WTC11 (cell line): ENCODE data around the gene ZNF248. TPM values are rescaled to one million over a fixed set of nuclear protein-coding genes. Genes with fewer than 3 reads are reported as not detected.

Experiments used
- ATAC-seq: fragments of 200-7000 bp; cut with Tn5 transposase; 2 replicates; pipeline ENCODE4 v1.10.0; 2021; ENCODE audit warnings: mild to moderate bottlenecking, moderate library complexity
- CTCF ChIA-PET: fragments of 300-600 bp; sonication (Branson Sonifier 250); formaldehyde crosslinking; loops from one replicate; lab custom pipeline; 2021; ENCODE audit warnings: antibody characterized with exemption; lab: Charles Lee
- POLR2A ChIA-PET: fragments of 350-600 bp; sonication (Branson Sonifier 250); formaldehyde crosslinking; loops from one replicate; lab custom pipeline; 2021; ENCODE audit warnings: antibody characterized with exemption; lab: Charles Lee
- DNase-seq: peaks from one replicate; pipeline ENCODE4 v3.0.0; 2021; ENCODE audit warnings: low spot score
- H3K27ac Mint-ChIP-seq: 2 replicates; pipeline ENCODE4 v1.8.0; 2021; ENCODE audit warnings: mixed read lengths
- H3K27me3 Mint-ChIP-seq: 2 replicates; pipeline ENCODE4 v1.8.0; 2021; ENCODE audit warnings: low read depth, mild to moderate bottlenecking, moderate library complexity, mixed read lengths
- H3K36me3 Mint-ChIP-seq: 2 replicates; pipeline ENCODE4 v1.8.0; 2021; ENCODE audit warnings: mixed read lengths
- H3K4me1 Mint-ChIP-seq: 2 replicates; pipeline ENCODE4 v1.8.0; 2022; ENCODE audit warnings: mixed read lengths
- H3K4me3 Mint-ChIP-seq: 2 replicates; pipeline ENCODE4 v1.8.0; 2021; ENCODE audit warnings: mild to moderate bottlenecking, moderate library complexity, mixed read lengths
- H3K9me3 Mint-ChIP-seq: 2 replicates; pipeline ENCODE4 v1.8.0; 2021; ENCODE audit warnings: mixed read lengths
- AFF4 ChIP-seq: sonication (generic); formaldehyde crosslinking; IDR thresholded peaks from 2 replicates; pipeline ENCODE4 v1.8.1; 2023; ENCODE audit warnings: mild to moderate bottlenecking, missing genetic modification reagents, borderline replicate concordance
- ATF1 ChIP-seq: sonication (generic); formaldehyde crosslinking; IDR thresholded peaks from 2 replicates; pipeline ENCODE4 v1.8.1; 2023; ENCODE audit warnings: mild to moderate bottlenecking, moderate library complexity, missing genetic modification reagents
- CREB1 ChIP-seq: sonication (generic); formaldehyde crosslinking; IDR thresholded peaks from 2 replicates; pipeline ENCODE4 v1.8.0; 2023; ENCODE audit warnings: mild to moderate bottlenecking, missing genetic modification reagents
- ESRRA ChIP-seq: sonication (generic); formaldehyde crosslinking; IDR thresholded peaks from 2 replicates; pipeline ENCODE4 v1.8.1; 2022; ENCODE audit warnings: mild to moderate bottlenecking, missing genetic modification reagents, borderline replicate concordance
- FOXJ3 ChIP-seq: sonication (generic); formaldehyde crosslinking; IDR thresholded peaks from 2 replicates; pipeline ENCODE4 v1.9.0; 2021; ENCODE audit warnings: missing genetic modification reagents, mild to moderate bottlenecking, borderline replicate concordance
- GABPB1 ChIP-seq: sonication (generic); formaldehyde crosslinking; IDR thresholded peaks from 2 replicates; pipeline ENCODE4 v1.8.1; 2023; ENCODE audit warnings: mild to moderate bottlenecking, missing genetic modification reagents
- HMGA2 ChIP-seq: fragments of 250-450 bp; sonication (Bioruptor Pico); IDR thresholded peaks from 2 replicates; pipeline ENCODE4 v1.4.0; 2021; ENCODE audit warnings: mild to moderate bottlenecking, moderate library complexity
- JAZF1 ChIP-seq: fragments of 250-450 bp; sonication (Bioruptor Pico); IDR thresholded peaks from 2 replicates; pipeline ENCODE4 v1.9.0; 2021; ENCODE audit warnings: moderate library complexity, mild to moderate bottlenecking, inconsistent platforms
- KAT7 ChIP-seq: sonication (generic); formaldehyde crosslinking; IDR thresholded peaks from 2 replicates; pipeline ENCODE4 v1.8.1; 2023; ENCODE audit warnings: missing genetic modification reagents, mild to moderate bottlenecking, borderline replicate concordance
- NR1H2 ChIP-seq: sonication (generic); formaldehyde crosslinking; IDR thresholded peaks from 2 replicates; pipeline ENCODE4 v1.9.0; 2021; ENCODE audit warnings: mild to moderate bottlenecking, moderate library complexity, missing genetic modification reagents
- SMAD3 ChIP-seq: sonication (generic); formaldehyde crosslinking; IDR thresholded peaks from 2 replicates; pipeline ENCODE4 v1.8.0; 2022; ENCODE audit warnings: missing genetic modification reagents, mild to moderate bottlenecking, borderline replicate concordance
- SOX15 ChIP-seq: fragments of 250-450 bp; sonication (Bioruptor Pico); IDR thresholded peaks from 2 replicates; pipeline ENCODE4 v1.9.0; 2021; ENCODE audit warnings: mild to moderate bottlenecking
- ZNF219 ChIP-seq: sonication (generic); formaldehyde crosslinking; IDR thresholded peaks from 2 replicates; pipeline ENCODE4 v1.8.0; 2023; ENCODE audit warnings: missing genetic modification reagents, mild to moderate bottlenecking, borderline replicate concordance
- ZNF396 ChIP-seq: fragments of 250-450 bp; sonication (Bioruptor Pico); IDR thresholded peaks from 2 replicates; pipeline ENCODE4 v1.8.0; 2021; ENCODE audit warnings: mild to moderate bottlenecking, moderate library complexity, borderline replicate concordance
- ZNF423 ChIP-seq: fragments of 250-450 bp; sonication (Bioruptor Pico); IDR thresholded peaks from 2 replicates; pipeline ENCODE4 v2.1.2; 2022; ENCODE audit warnings: mild to moderate bottlenecking, moderate library complexity
- ZNF425 ChIP-seq: fragments of 250-450 bp; sonication (Bioruptor Pico); conservative IDR thresholded peaks from 2 replicates; pipeline ENCODE4 v1.9.0; 2021; ENCODE audit warnings: mild to moderate bottlenecking
- ZNF671 ChIP-seq: fragments of 250-450 bp; sonication (Bioruptor Pico); IDR thresholded peaks from 2 replicates; pipeline ENCODE4 v1.8.0; 2021; ENCODE audit warnings: mild to moderate bottlenecking
- total RNA-seq: library from RNA; stranded (reverse); gene quantifications from 3 replicates; pipeline ENCODE4 v1.2.3, GENCODE V29; 2021
- TF ChIP-seq, protein P1 (sequence below): sonication (generic); formaldehyde crosslinking; IDR thresholded peaks from 2 replicates; pipeline ENCODE4 v1.8.1; 2023; ENCODE audit warnings: mild to moderate bottlenecking, missing genetic modification reagents, moderate library complexity
- TF ChIP-seq, protein P2 (sequence below): fragments of 250-450 bp; sonication (Bioruptor Pico); IDR thresholded peaks from 2 replicates; pipeline ENCODE4 v1.9.0; 2021; ENCODE audit warnings: mild to moderate bottlenecking
- TF ChIP-seq, protein P3 (sequence below): sonication (generic); formaldehyde crosslinking; IDR thresholded peaks from 2 replicates; pipeline ENCODE4 v1.8.1; 2023; ENCODE audit warnings: mild to moderate bottlenecking, missing genetic modification reagents, moderate library complexity

Gene ZNF248
- total RNA-seq, 1 experiment from 2014 or later: 1.9 TPM

DNA sequence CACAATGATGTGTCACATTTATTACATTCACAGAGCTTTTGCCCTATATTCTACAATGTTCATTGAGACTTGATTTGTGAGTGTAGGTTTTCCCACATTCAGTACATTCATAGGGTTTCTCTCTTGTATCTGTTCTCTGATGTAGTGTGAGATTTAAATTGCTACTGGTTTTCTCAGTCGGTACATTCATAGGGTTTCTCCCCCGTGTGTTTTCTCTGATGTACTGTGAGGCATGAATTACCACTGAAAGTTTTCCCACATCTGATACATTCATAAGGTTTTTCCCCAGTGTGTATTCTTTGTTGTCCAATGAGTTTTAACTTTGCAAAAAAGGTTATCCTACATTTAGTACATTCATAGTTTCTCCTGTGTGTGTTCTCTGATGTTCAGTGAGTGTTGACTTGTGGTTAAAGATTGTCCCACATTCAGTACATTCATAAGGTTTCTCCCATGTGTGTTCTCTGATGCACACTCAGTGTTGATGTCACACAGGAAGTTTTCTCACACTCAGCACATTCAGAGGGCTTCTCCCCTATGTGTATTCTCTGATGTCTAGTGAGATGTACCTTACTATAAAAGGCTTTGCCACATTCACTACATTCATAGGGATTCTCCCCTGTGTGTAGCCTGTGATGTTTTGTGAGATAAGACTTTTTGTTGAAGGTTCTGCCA, 63.0 kb downstream of the ZNF248 start:
- DNase-seq (no peak), ATAC-seq (no peak)
- H3K36me3 Mint-ChIP-seq: peaks cover 58% of the 10 kb centered on the region
- no peak overlapping the region for H3K27ac Mint-ChIP-seq
- CTCF ChIA-PET: no interaction called here
- POLR2A ChIA-PET: no interaction called here
- H3K9me3 Mint-ChIP-seq: peaks cover 64% of the 10 kb centered on the region
- no peaks in the 10 kb centered on the region for H3K4me1 Mint-ChIP-seq
- no peak for TF ChIP-seq GABPB1 (CRISPR knock-in tag)
- TF ChIP-seq ZNF396 (CRISPR knock-in tag): no peak
- H3K27me3 Mint-ChIP-seq: peaks cover 11% of the 10 kb centered on the region
- H3K4me3 Mint-ChIP-seq: no peak overlapping the region

DNA sequence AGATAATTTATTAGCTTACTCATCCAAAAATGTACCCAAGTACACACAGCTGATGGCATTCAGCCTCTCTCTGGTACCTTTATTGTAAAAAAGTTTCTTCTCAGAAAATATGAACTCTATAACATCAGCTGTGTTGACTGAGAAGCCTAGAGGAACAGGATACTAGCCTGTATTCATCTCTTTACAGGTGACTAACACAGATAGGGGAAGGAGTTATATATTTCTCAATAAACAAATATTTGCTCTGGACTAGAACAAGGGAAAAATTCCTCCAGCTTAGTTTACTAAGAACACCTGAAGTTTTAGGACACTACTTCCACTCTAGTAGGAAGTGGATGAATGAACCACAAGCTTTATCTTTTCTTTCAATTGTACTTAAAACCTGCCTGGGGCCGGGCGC, 67.8 kb downstream of the ZNF248 start:
- no peak for DNase-seq
- POLR2A ChIA-PET: no interaction called here
- TF ChIP-seq SMAD3 (CRISPR knock-in tag) (no peak), ZNF671 (CRISPR knock-in tag) (no peak)
- Mint-ChIP-seq H3K4me1 (no peaks in the 10 kb centered on the region), H3K27me3 (peaks cover 6% of the 10 kb centered on the region), H3K4me3 (no peak overlapping the region), H3K36me3 (peaks cover 57% of the 10 kb centered on the region), H3K27ac (no peak overlapping the region), H3K9me3 (peaks cover 61% of the 10 kb centered on the region)
- CTCF ChIA-PET: no interaction called here
- no peak for ATAC-seq

- no peak for ATAC-seq
- no peak for DNase-seq
- H3K27me3 Mint-ChIP-seq: peaks cover 6% of the 10 kb centered on the region; the same call in 1 of the 2 replicates
- ChIA-PET CTCF (no interaction called here), POLR2A (no interaction called here)
- peaks cover 55% of the 10 kb centered on the region for H3K36me3 Mint-ChIP-seq
- H3K4me3 Mint-ChIP-seq: no peak overlapping the region
- no peaks in the 10 kb centered on the region for H3K4me1 Mint-ChIP-seq
- H3K9me3 Mint-ChIP-seq: peaks cover 69% of the 10 kb centered on the region
- no peak for TF ChIP-seq NR1H2 (CRISPR knock-in tag)
- TF ChIP-seq KAT7: no peak
- no peak for TF ChIP-seq AFF4 (CRISPR knock-in tag)
- TF ChIP-seq, protein P1, sequence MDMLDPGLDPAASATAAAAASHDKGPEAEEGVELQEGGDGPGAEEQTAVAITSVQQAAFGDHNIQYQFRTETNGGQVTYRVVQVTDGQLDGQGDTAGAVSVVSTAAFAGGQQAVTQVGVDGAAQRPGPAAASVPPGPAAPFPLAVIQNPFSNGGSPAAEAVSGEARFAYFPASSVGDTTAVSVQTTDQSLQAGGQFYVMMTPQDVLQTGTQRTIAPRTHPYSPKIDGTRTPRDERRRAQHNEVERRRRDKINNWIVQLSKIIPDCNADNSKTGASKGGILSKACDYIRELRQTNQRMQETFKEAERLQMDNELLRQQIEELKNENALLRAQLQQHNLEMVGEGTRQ (CRISPR knock-in tag): no peak
- no peak for TF ChIP-seq FOXJ3 (CRISPR knock-in tag)
- TF ChIP-seq, protein P2, sequence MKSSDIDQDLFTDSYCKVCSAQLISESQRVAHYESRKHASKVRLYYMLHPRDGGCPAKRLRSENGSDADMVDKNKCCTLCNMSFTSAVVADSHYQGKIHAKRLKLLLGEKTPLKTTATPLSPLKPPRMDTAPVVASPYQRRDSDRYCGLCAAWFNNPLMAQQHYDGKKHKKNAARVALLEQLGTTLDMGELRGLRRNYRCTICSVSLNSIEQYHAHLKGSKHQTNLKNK (CRISPR knock-in tag): no peak
- TF ChIP-seq HMGA2: no peak
- no peak for TF ChIP-seq CREB1 (CRISPR knock-in tag)
- TF ChIP-seq ATF1 (CRISPR knock-in tag): no peak
- TF ChIP-seq SOX15 (CRISPR knock-in tag): no peak
- TF ChIP-seq ESRRA (CRISPR knock-in tag): no peak
- TF ChIP-seq, protein P3, sequence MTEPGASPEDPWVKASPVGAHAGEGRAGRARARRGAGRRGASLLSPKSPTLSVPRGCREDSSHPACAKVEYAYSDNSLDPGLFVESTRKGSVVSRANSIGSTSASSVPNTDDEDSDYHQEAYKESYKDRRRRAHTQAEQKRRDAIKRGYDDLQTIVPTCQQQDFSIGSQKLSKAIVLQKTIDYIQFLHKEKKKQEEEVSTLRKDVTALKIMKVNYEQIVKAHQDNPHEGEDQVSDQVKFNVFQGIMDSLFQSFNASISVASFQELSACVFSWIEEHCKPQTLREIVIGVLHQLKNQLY (CRISPR knock-in tag): no peak
- TF ChIP-seq ZNF219 (CRISPR knock-in tag): no peak
- TF ChIP-seq SMAD3 (CRISPR knock-in tag): no peak
- TF ChIP-seq ZNF671 (CRISPR knock-in tag): no peak
- no peak for TF ChIP-seq ZNF425 (CRISPR knock-in tag)
- TF ChIP-seq JAZF1 (CRISPR knock-in tag): no peak
- no peak for TF ChIP-seq ZNF423 (CRISPR knock-in tag)
- H3K27ac Mint-ChIP-seq: no peak overlapping the region
Measured at GRCh38 chr10:37784678-37785077, 72.7 kb downstream of the ZNF248 start.
